GM21723 (cell line): ENCODE data around the gene AOC3.
"Not testable (repeated sequence)": the region's sequence is repeated elsewhere in the genome, so short reads cannot be mapped to it uniquely, and the experiment has no call there.

Experiments used
- ATAC-seq: cut with Tn5 transposase; IDR thresholded peaks from one replicate; pipeline ENCODE4 v1.9.1; 2021; ENCODE audit warnings: mild to moderate bottlenecking, moderate library complexity; ENCODE audit not compliant: unreplicated experiment

The AOC3 gene

GRCh38 chr17:42866216-42866615, 15.2 kb downstream of the AOC3 start:
- no peak for ATAC-seq

GRCh38 chr17:42866631-42867575, 15.9 kb downstream of the AOC3 start:
- ATAC-seq, result no peak

- ATAC-seq, result not testable (repeated sequence)
Measured at GRCh38 chr17:42867694-42868261, 16.8 kb downstream of the AOC3 start.

GRCh38 chr17:42868338-42868737, 17.3 kb downstream of the AOC3 start:
- ATAC-seq, result no peak

- ATAC-seq, result no peak
Measured at GRCh38 chr17:42871647-42872046, 20.6 kb downstream of the AOC3 start.

GRCh38 chr17:42872251-42872965, 21.4 kb downstream of the AOC3 start:
- no peak for ATAC-seq

- ATAC-seq, result no peak
Measured at GRCh38 chr17:42873315-42873714, 22.3 kb downstream of the AOC3 start.

- not testable (repeated sequence) for ATAC-seq
Measured at GRCh38 chr17:42873932-42874695, 23.1 kb downstream of the AOC3 start.

- no peak for ATAC-seq
Measured at GRCh38 chr17:42877037-42877436, 26.0 kb downstream of the AOC3 start.

- no peak for ATAC-seq
Measured at GRCh38 chr17:42878123-42878880, 27.3 kb downstream of the AOC3 start.

GRCh38 chr17:42878924-42879595, 28.1 kb downstream of the AOC3 start:
- ATAC-seq, result no peak

- no peak for ATAC-seq
Measured at GRCh38 chr17:42879596-42879985, 28.6 kb downstream of the AOC3 start.

- ATAC-seq, result no peak
Measured at GRCh38 chr17:42880776-42881310, 29.8 kb downstream of the AOC3 start.

- ATAC-seq, result not testable (repeated sequence)
Measured at GRCh38 chr17:42881706-42882105, 30.7 kb downstream of the AOC3 start.

GRCh38 chr17:42882166-42882565, 31.2 kb downstream of the AOC3 start:
- no peak for ATAC-seq

- ATAC-seq, result no peak
Measured at GRCh38 chr17:42883802-42884558, 33.0 kb downstream of the AOC3 start.

- ATAC-seq, result not testable (repeated sequence)
Measured at GRCh38 chr17:42885806-42886205, 34.8 kb downstream of the AOC3 start.

- no peak for ATAC-seq
Measured at GRCh38 chr17:42886283-42887176, 35.5 kb downstream of the AOC3 start.
